COLO829 (cell line): Measurements from ENCODE around the gene MCAT.

Source experiments
- DNase-seq: peaks from one replicate; pipeline ENCODE4 v3.0.0; 2012; ENCODE audit warnings: low spot score

Gene MCAT

DNA sequence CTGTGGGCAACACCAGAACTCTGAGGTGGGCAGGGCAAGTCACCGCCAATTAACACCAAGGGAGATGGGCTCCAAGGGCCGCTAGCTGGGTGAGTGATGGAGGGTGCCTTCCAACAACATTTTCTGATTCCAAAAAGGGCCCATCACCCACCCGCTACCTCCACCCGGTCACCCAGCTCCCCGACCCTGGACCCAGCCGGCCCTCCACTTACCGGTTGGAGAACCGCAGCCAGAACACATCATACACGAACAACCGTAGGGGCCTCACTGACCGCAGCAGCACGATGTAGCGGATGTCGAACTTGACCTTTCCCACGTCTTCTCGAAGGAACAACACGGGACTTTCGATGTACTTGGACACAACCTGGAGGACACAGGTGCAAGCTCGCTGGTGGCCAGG lies 29.0 kb upstream of the MCAT start:
- DNase-seq: no peak

DNA sequence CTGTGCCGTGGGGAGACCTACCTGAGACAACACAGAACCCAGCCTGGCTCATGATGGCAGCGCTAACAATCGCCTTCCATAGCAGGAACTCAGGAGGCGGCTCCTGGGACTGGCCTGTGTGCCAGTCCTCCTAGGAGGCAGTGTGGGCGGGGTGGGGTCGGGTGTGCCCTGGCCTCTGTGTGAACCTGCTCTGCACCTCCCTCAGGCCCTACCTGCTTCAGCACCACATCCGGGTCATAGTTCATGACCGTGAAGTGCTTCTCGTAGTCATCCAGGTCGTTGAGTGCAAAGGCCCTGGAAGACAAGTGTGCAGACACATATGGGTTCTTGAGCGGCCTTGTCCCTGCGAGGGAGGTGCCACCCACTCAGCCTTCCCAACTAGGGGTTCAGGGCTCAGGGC lies 28.4 kb upstream of the MCAT start:
- DNase-seq: no peak

DNA sequence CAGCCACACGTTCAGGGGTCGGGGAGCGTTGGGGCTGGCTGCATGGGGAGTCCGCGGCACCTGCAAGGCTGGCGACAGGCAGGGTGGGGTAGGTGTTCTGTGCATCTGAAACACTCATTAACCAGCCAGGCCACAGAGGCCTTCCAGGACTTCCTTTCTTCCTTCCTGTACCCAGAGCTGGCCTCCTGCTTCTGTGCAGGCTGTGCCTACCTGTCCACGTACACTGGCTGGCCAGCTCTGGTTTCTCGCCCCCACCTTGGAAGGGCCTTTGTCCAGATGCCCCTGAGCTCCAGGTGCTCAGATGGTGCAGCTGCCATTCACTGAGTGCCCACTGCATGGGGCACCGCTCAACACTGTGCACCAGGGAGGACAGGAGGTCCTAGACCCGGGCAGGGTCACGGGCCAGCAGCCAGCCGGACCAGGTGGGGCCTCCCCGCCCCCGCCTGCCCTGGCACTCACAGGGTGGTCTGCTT lies 27.9 kb upstream of the MCAT start:
- no peak for DNase-seq

DNA sequence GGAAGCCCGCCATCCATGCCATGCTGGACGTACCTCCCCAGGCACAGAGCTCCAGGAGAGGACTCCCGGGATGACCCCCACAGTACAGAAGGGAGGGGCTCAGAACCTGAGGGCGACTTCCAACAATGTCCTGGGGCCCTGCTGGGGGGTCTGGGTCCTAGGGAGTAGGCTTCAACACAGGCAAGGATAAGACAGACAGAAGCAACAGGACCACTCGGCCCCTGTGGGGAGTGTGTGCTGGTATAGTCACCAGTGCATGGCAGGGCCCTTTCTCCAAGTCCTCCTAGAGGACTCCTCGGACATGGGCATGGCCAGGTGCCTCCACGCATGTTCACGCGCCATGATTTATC lies 26.9 kb upstream of the MCAT start:
- DNase-seq: no peak

DNA sequence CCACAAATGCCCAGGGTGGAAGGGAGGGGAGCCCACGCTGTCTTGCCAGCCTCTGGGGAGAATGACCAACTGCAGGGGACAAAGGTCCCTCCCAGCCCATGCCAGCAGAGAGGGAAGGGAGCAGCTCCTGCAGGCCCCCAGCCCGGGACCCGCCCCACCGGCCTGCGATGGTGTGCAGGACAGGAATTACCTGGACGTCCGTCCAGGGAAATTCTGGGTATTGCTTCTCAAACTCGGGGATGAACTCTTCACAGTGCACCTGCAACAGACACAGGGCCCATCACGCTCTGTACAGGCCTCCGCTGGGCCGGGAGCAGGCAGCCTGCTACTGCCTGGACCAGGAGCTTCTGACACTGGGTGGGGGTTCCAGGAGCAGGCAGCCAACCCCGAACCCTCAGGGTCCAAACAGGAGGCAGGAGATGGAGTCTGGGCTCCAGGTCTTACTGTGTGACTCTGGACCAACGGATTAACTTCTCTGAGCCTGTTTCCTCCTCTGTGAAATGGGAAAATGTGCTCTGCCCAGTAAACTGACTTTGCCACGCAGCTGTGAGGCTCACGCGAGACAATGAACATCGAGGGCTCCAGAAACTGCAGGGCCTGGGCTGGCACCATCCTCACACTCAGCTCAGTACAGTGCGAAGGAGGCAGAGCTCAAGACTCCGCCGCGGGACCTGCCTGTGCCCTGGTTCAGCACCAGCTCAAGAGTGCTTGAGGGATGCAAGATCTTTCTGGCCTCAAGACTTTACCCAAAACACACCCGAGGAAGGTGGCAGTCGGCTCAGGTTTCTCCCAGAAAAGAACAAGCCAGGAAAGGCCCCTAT lies 26.3 kb upstream of the MCAT start:
- no peak for DNase-seq

DNA sequence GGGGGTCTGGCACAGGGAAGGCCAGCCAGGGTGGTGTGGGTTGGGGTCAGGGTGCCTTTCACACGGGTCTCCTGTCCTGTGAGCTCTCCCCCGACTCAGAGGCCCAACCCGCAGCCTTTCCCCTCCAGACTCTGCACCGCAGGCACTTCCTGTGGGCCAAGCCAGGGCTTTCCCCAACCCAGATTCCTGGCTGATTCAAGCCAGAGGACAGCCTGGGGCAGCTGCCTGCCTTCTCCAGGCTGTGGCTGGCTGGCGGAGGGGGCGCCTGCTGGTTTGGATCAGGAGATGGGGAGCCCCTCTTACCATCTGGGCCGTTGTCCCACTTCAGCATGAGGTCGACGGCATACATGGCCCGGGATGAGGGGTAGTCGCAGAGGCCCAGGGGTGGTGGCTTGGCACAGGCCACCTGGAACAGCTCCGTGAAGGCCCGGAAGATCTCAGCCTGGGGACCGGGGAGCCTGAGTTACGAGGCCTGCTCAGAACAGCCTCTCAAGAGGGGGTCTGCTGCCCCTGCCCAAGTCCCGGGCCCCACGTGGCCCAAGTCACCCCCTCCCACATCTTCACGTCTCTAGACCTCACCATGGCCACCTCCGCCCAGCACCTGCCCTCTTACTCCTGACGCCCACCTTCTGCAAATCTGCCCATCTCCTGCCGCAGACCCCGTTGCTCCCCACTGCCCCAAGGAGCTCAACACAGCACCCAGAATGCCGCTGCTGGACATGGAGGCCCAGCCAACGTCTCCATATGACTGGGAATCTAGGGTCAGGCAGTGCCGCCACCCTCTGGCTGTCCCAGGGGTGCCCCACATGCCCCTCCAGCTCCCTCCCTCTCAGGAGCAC lies 25.5 kb upstream of the MCAT start:
- no peak for DNase-seq

DNA sequence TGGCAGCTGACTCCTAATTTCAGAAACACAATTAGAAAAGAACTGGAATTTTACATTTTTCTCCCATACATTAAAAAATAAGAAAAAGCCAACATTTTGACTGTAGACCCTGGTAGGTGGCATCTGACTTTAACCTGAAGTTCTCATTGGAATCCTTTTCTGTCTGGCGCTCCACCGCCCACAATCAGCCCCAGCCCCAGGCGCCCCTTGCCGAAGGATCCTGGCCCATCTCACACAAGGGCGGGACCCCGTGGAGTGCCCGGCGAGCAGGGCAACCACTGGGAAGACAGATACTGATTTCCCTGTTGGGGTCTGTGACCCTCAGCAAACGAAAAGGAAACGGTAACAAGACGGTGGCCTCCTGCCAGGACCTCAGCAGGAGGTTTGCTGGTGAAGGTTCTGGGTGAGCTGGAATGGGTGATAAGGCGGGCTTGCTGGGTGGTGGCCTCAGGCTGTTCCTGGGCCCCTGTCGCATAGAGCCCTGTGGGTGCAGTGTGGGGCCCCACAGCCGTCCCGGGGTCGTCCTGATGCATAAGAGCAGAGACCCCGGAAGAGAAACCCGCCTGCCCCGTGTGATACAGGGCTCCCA lies 23.9 kb upstream of the MCAT start:
- DNase-seq: no peak

DNA sequence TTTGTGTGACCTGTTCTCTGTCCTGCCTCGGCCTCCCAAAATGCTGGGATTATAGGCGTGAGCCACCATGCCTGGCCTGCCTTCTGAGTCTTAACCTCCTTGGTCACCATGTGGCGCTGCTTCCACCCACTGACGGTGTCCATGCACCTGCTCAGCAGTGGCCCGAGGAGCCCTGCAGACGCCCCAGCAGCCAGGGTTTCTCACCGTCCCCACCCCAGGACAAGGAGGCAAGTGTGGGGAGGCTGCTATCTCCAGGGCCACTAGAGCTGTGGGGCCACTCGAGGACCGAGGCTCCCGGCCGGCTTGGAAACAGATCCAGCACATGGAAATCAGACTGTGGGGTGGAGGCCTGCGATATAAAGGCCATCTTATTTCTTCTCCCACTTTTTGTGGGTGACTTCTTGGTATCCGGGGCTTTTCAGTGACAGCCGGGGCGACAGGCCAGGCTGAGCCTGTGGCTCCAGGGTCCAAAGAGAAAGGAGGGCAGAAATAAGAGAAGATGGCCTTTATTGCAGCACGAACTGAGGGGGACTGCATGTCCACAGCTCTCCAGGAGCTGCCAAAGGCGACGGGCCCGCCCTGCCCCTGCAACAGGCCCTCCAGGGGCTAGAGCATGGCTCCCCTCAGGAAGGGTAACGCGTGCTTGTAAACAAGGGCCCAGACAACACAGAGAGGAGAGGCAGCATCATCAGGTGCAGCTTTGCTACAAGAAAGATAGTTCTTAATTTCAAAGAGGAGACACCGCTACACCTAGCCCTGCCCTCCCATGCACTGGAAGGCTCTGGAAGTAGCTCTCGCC lies 23.1 kb upstream of the MCAT start:
- no peak for DNase-seq

DNA sequence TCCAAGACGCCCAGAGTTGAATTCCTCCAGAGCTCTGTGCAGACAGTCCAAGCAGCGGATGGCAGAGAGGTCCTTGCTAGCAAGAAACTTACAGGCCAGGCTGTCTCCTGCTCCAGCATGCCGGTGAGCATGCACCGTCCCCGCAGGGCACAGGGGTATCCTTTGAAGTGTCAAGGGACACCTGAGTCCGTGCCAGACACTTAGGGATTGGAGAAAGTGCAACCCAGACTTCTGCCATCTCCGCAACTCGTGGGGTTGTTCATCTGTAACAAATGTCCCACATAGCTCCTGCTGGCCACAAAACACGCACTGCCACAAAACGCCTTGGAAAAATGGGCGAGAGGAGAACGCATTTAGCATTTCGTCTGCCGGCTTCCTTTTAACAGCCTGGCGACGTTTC lies 21.4 kb upstream of the MCAT start:
- DNase-seq: no peak

DNA sequence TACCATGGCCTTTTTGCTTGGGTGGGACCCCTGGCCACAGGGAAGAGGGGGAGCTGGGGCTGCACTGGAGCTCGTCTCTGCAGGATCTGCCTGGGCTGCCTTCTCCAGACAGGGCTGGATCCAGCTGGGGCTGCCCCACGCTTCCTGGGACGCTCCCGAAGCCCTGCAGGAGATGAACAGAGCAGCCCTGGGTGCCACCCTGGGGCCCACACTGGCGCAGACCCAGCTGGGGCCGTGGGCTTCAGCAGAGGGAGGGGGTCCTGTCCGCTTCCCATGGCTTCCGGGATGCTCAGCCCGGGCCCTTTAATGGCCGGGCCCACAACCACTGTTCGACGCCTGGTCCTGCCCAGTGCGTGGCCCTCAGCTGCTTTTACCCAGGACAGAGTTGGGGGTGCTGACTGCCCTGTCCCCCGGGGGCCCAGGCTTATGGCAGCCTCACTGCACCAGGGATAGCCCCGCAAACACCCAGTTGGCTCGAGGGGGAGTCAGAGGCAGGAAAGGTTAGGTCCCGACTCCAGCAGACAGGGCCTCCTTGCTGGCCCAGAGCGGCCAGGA lies 20.1 kb upstream of the MCAT start:
- no peak for DNase-seq

DNA sequence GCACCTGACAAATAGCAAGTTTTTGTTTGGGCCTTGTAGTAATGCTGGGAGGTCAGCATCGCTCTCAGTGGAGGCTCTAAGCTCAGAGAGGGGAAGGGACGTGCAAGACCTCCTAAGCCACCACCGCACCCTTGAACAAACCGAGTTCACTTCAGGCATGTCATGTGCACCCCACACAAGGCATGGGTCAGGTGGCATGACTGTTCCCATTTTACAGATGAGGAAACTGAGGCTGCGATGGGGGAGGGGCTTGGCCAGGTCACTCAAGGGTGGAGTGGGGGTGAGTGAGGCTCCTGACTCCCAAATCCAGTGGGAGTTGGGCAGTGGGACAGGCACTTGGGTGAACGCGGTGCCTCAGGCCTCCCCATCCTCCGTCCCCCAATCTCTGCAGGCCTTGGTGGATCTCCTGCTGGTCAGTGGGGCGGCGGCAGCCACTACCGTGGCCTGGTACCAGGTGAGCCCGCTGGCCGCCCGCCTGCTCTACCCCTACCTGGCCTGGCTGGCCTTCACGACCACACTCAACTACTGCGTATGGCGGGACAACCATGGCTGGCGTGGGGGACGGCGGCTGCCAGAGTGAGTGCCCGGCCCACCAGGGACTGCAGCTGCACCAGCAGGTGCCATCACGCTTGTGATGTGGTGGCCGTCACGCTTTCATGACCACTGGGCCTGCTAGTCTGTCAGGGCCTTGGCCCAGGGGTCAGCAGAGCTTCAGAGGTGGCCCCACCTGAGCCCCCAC lies 19.4 kb upstream of the MCAT start:
- DNase-seq: no peak

DNA sequence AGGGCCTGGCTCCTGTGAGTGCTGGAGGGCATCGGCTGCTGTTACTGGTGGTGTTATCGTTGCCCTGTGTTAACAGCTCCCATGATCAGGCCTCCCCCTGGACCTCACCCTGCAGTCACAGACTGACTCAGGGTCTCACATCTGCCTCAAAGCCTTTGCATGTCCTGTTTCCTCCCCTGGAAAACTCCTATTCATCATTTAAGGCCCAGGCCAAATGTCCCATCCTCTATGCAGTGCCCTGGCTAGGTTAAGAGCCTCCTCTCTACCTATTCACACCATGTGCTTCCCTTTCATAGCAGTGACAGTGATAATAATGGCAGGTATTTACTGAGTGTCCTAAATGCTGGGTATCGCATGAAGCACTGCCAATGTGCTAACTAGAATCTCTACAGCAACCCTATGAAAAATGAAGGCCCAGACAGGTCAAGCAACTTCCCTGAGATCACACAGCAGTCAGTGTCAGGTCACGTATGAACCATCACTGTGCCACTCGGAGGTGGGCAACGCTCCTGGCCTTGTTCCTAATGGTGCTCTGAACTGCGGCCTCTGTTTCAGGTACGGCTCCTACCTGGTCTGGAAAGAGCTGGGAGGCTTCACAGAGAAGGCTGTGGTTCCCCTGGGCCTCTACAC lies 17.4 kb upstream of the MCAT start:
- no peak for DNase-seq

DNA sequence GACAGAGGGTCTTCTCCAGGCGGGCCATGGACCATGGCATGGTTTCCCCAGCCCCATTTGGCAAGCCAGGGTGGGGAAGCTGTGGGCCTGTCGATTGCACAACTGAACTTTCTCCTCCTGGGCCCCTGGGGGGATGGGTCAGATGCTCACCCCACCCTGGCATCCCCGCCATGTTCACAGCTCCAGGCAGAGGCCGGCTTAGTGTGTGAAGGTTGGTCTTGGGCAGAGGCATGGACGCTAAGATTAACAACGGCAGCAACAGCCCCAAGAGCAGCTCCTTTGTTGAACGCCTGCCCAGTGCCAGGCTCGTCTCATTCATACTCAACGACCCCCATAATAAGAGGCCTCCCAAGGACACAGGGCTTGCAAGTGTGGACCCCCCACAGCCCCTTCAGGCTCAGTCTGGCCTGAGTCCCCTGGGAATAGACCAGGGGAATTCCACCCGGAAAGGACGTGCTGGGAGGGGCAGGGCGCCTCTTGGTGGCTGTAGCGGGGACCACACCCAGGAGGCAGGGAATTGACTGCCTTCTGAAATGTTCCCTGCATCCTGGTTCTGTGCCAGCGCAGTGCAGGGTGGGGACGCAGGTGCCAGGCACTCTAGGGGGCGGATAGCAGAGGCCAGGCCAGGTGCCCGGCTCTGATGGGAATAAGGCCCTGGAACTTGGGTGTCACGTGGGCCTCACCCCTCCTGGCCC lies 16.4 kb upstream of the MCAT start:
- DNase-seq: no peak

DNA sequence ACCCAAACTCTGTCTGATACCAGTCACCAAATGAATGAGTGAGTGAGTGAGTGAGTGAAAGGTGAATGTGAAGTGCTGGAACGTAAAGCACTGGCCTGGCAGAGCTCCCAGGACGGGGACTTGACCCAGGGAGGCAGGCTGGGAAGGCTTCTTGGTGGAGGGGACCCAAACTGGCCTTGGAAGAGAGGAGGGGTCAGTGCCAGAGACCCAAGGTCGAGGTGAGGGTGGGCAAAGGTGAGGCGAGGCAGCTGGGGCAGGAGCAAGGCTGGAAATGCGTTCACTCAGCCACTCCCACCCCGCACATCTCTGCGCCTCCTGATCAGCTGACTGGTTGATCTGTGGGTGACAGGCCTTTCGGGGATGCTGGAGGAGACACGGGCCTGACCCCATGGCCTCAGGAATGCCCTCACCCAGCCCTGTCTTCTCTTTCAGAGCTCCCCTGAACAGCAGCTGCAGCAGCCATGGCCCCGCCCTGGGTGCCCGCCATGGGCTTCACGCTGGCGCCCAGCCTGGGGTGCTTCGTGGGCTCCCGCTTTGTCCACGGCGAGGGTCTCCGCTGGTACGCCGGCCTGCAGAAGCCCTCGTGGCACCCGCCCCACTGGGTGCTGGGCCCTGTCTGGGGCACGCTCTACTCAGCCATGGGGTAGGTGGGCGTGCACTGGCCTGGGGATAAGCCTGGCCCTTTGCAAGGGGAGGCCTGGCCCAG lies 15.7 kb upstream of the MCAT start:
- DNase-seq: no peak

DNA sequence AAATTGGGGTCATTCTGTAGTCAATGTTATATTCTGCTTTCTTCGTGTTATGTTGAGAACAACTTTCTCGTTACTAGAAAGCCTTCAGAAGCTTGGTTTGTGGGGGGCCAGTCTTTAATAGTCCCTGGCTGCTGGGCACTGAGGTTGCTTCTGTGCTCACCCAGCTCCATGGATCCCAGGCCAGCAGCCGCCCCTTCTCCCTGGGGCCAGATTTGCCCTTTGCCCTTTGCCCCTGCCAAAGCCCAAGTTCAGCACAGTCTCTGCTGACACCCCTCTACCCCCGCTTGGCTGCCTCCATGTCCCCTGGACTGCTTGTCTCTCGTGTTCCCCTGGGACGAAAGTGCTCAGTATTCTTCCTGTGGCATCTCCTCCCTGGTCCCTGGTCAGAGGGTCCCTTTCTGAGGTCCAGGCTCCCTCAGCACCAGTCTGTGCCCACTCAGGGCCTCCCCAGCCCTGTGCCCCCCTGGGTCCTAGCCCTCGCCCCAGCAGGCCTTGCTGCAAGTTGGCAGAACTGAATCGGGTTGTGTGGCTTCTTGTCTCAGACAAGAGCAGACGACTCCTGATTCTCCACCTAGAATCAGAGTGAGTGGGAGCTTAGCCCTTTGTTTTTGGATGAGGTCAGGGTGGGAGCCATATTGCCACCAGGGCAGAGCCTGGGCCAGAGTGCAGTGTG lies 14.8 kb upstream of the MCAT start:
- DNase-seq: no peak

DNA sequence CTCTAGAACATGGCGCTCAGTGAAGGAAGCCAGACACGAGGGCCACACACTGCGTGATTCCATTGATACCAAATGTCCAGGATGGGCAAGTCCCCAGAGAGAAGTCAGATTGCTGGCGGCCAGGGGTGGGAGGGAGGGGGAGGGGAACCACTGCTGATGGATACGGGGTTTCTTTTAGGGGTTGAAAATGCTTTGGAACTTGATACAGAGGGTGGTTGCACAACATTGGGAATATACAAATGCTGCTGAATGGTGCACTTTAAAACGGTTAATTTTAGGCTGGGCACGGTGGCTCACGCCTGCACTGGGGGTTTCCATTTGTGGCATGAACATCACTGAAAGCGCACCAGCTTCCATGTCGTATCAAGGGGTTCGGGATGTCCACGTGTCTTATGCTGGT lies 13.2 kb upstream of the MCAT start:
- no peak for DNase-seq

DNA sequence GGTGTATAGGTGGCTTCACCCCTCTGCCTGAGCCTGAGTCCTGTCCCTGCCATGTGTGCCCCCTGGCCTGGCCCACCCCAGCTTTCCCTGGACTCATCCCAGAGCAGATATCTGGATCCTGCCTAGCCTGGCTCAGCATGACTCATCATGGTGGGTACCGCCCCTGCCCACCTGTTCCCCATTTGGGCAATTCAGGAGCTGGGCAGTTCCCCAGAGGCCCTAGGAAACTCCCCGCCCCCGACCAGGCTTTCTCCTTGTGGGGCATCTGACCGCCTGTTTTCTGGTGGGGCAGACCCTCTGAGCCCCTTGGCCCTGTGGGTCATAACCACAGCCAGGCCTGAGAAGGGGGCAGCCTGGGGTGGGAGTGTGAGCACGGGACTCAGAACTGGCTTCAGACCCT lies 12.6 kb upstream of the MCAT start:
- DNase-seq: no peak

DNA sequence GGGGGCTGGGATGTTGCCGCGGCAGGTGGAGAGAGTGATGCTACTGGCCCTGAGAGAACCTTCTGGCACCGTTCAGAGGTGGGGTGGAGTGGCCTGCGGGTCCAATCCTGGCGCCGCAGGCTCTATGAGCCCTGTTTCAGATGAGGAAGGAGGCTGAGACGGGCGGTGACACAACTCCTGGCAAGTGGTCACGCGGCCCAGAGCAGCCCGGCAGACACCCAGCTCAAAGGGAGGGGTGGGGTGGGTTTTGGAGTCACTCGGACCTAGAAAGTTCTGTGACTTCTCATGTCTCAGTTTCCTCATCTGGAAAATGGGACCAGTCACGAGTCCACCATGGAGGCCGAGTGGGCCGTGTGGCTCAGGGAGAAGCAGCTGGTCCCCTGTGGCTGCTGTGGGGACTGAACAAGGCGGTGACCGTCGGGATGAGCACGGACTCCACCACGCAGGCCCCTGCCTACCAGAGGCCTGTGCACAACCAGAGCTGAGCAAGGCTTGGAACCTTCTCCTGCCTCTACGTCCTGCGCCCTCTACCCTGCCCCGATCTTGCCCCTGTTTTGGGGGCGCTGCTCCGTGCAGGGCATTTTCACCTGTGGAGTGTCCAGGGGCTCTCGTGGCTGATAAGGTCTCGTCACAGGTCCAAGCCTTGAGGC lies 11.8 kb upstream of the MCAT start:
- no peak for DNase-seq
